Loucy (cell line): ENCODE measurements around the gene KRTAP3-2.

ENCODE experiments used
- H2AFZ ChIP-seq: fragments of 200-600 bp; sonication (generic); 2 replicates; pipeline ENCODE4 v1.6.0; 2016; ENCODE audit warnings: antibody characterized with exemption, mild to moderate bottlenecking, low read length, moderate library complexity
- H3F3A ChIP-seq: fragments of 200-600 bp; 2 replicates; pipeline ENCODE4 v1.6.0; 2016; ENCODE audit warnings: antibody characterized with exemption, low read depth, mild to moderate bottlenecking
- H3K27me3 ChIP-seq: fragments of 200-600 bp; sonication (generic); 2 replicates; pipeline ENCODE4 v1.6.1; 2014; ENCODE audit warnings: low read length, mild to moderate bottlenecking; ENCODE audit not compliant: insufficient read depth, poor library complexity, severe bottlenecking
- H3K36me3 ChIP-seq: fragments of 200-600 bp; sonication (generic); 2 replicates; pipeline ENCODE4 v1.6.1; 2016; ENCODE audit warnings: low read length; ENCODE audit not compliant: insufficient read depth
- H3K4me1 ChIP-seq: fragments of 200-600 bp; sonication (generic); 2 replicates; pipeline ENCODE4 v1.5.1; 2014; ENCODE audit warnings: low read length, mild to moderate bottlenecking; ENCODE audit not compliant: insufficient read depth, poor library complexity, severe bottlenecking
- H3K4me2 ChIP-seq: fragments of 200-600 bp; sonication (generic); 2 replicates; pipeline ENCODE4 v1.6.0; 2014; ENCODE audit warnings: antibody characterized with exemption, low read length, low read depth, mild to moderate bottlenecking; ENCODE audit not compliant: poor library complexity, severe bottlenecking
- H3K4me3 ChIP-seq: fragments of 200-600 bp; sonication (generic); 2 replicates; pipeline ENCODE4 v1.5.1; 2014; ENCODE audit warnings: low read length, mild to moderate bottlenecking, mixed read lengths; ENCODE audit not compliant: poor library complexity, severe bottlenecking
- H3K79me2 ChIP-seq: fragments of 200-600 bp; sonication (generic); 2 replicates; pipeline ENCODE4 v1.6.1; 2014; ENCODE audit warnings: low read length; ENCODE audit not compliant: insufficient read depth
- H3K9ac ChIP-seq: fragments of 200-600 bp; sonication (generic); 2 replicates; pipeline ENCODE4 v1.6.0; 2014; ENCODE audit warnings: mild to moderate bottlenecking, low read depth, low read length, moderate library complexity; ENCODE audit not compliant: poor library complexity, severe bottlenecking
- H3K9me2 ChIP-seq: fragments of 200-600 bp; sonication (generic); replicated peaks from 2 replicates; pipeline ENCODE4 v1.6.1; 2016; ENCODE audit warnings: low read depth, low read length, mixed read lengths
- H3K9me3 ChIP-seq: fragments of 200-600 bp; sonication (generic); 2 replicates; pipeline ENCODE4 v1.6.1; 2014; ENCODE audit warnings: mild to moderate bottlenecking, antibody characterized with exemption, low read length, low read depth; ENCODE audit not compliant: insufficient read depth
- H4K20me1 ChIP-seq: fragments of 200-600 bp; sonication (generic); 2 replicates; pipeline ENCODE4 v1.6.0; 2014; ENCODE audit warnings: antibody characterized with exemption, low read length, mild to moderate bottlenecking; ENCODE audit not compliant: insufficient read depth, poor library complexity, severe bottlenecking
- EZH2phosphoT487 ChIP-seq: fragments of 200-600 bp; IDR thresholded peaks from 2 replicates; pipeline ENCODE4 v1.6.1; 2018; ENCODE audit warnings: antibody characterized with exemption, mild to moderate bottlenecking, moderate library complexity, borderline replicate concordance
- TF ChIP-seq, protein P1 (sequence below): fragments of 200-600 bp; sonication (generic); conservative IDR thresholded peaks from 2 replicates; pipeline ENCODE4 v1.5.1; 2014; ENCODE audit warnings: mild to moderate bottlenecking, antibody characterized with exemption, low read length

The KRTAP3-2 gene

GRCh38 chr17:41013181-41013580 lies 13.5 kb upstream of the KRTAP3-2 start:
- Histone ChIP-seq H3K27me3 (no peaks in the 10 kb centered on the region), H3F3A (no peaks in the 10 kb centered on the region), H3K4me1 (no peaks in the 10 kb centered on the region), H3K9me3 (no peaks in the 10 kb centered on the region), H4K20me1 (no peaks in the 10 kb centered on the region), H3K36me3 (no peaks in the 10 kb centered on the region), H3K4me3 (no peak overlapping the region), H3K9me2 (no peaks in the 10 kb centered on the region), H2AFZ (no peak overlapping the region), H3K79me2 (no peaks in the 10 kb centered on the region), H3K4me2 (no peak overlapping the region), H3K9ac (no peak overlapping the region)
- TF ChIP-seq EZH2phosphoT487 = no peak
- TF ChIP-seq, protein P1, sequence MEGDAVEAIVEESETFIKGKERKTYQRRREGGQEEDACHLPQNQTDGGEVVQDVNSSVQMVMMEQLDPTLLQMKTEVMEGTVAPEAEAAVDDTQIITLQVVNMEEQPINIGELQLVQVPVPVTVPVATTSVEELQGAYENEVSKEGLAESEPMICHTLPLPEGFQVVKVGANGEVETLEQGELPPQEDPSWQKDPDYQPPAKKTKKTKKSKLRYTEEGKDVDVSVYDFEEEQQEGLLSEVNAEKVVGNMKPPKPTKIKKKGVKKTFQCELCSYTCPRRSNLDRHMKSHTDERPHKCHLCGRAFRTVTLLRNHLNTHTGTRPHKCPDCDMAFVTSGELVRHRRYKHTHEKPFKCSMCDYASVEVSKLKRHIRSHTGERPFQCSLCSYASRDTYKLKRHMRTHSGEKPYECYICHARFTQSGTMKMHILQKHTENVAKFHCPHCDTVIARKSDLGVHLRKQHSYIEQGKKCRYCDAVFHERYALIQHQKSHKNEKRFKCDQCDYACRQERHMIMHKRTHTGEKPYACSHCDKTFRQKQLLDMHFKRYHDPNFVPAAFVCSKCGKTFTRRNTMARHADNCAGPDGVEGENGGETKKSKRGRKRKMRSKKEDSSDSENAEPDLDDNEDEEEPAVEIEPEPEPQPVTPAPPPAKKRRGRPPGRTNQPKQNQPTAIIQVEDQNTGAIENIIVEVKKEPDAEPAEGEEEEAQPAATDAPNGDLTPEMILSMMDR = no peak

DNA sequence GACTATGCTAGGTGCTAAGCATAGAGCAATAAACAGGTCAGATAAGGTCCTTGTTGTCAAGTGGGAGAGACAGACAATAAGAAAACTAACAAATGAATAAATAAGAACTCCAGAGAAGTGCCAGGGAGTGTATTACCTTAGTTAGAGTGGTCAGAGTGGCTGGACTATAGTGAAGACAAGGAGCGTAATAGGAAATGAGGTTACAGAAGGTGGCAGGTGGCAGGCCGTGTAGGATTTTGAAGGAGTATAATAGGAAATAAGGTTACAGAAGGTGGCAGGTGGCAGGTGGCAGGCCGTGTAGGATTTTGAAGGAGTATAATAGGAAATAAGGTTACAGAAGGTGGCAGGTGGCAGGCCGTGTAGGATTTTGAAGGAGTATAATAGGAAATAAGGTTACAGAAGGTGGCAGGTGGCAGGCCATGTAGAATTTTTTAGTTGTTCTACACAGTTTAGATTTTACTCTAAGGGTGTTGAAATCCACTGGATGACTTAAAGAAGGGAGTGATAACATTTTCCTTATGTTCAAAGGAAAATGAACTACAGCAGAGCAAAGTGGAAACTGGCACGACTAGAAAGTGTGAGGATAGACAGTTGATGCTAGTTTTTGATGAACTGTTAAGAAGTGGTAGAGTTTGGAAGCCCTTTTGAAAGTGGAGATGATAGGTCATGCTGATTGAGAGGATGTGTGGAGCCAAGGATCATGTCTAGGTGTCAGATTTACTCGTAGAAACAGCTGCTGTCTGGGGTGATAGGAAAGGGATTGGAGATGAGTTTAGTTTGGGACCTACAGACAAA lies 12.8 kb upstream of the KRTAP3-2 start:
- H3F3A ChIP-seq = no peaks in the 10 kb centered on the region
- no peaks in the 10 kb centered on the region for H3K9me3 ChIP-seq
- TF ChIP-seq EZH2phosphoT487 = no peak
- TF ChIP-seq, protein P1 = no peak
- no peaks in the 10 kb centered on the region for H3K79me2 ChIP-seq
- no peaks in the 10 kb centered on the region for H3K27me3 ChIP-seq
- H3K9me2 ChIP-seq = no peaks in the 10 kb centered on the region
- no peak overlapping the region for H3K4me3 ChIP-seq
- no peaks in the 10 kb centered on the region for H4K20me1 ChIP-seq
- no peak overlapping the region for H2AFZ ChIP-seq
- no peaks in the 10 kb centered on the region for H3K4me1 ChIP-seq
- H3K4me2 ChIP-seq = no peak overlapping the region
- H3K9ac ChIP-seq = no peak overlapping the region
- H3K36me3 ChIP-seq = no peaks in the 10 kb centered on the region

GRCh38 chr17:41010441-41010840 lies 10.7 kb upstream of the KRTAP3-2 start:
- H3F3A ChIP-seq = no peaks in the 10 kb centered on the region
- H3K9ac ChIP-seq = no peak overlapping the region
- H4K20me1 ChIP-seq = no peaks in the 10 kb centered on the region
- H3K4me2 ChIP-seq = no peak overlapping the region
- no peak overlapping the region for H2AFZ ChIP-seq
- H3K79me2 ChIP-seq = no peaks in the 10 kb centered on the region
- H3K27me3 ChIP-seq = no peaks in the 10 kb centered on the region
- H3K36me3 ChIP-seq = no peaks in the 10 kb centered on the region
- no peaks in the 10 kb centered on the region for H3K9me2 ChIP-seq
- no peaks in the 10 kb centered on the region for H3K9me3 ChIP-seq
- no peak overlapping the region for H3K4me3 ChIP-seq
- TF ChIP-seq, protein P1 = no peak
- no peak for TF ChIP-seq EZH2phosphoT487
- no peaks in the 10 kb centered on the region for H3K4me1 ChIP-seq
